GM21825 (cell line): ENCODE results near the gene CNTNAP2.

ENCODE experiments used
- ATAC-seq: cut with Tn5 transposase; IDR thresholded peaks from one replicate; pipeline ENCODE4 v1.9.1; 2021; ENCODE audit warnings: mild to moderate bottlenecking, moderate library complexity; ENCODE audit not compliant: unreplicated experiment

CNTNAP2 gene

DNA sequence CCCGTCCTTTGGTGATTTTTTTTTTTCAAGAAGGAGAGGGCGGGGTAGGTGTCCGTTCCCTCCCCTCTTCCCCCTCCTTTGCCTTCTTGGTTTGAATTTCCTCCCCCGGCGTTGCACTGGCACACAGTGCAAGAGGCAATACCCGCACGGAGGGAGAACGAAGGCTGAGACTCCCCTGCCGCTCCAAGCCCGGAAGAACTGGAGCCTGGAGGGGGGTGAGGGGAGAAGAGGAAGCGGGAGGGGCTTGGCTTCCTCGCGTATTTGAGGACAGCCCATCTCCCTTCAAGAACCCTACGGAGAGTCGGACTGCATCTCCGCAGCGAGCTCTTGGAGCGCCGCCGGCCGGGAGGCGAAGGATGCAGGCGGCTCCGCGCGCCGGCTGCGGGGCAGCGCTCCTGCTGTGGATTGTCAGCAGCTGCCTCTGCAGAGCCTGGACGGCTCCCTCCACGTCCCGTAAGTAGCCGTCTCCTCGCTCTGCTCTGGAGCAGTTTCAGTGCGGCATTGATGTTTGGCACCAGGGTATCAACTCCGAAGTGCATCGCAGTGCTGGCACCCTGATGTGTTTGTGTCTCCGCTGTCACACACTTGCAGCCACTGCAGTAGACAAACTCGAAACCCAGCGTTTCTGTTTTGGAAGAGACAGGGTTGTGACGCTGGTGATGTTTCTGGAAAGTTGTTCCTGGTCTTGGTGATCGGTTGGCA, at the start of gene CNTNAP2:
Gene CNTNAP2, plus strand, starts transcription at position 281 of the 702 bp plus-strand sequence. Its CDS starts 76 bp downstream, at position 357.
- no peak for ATAC-seq

DNA sequence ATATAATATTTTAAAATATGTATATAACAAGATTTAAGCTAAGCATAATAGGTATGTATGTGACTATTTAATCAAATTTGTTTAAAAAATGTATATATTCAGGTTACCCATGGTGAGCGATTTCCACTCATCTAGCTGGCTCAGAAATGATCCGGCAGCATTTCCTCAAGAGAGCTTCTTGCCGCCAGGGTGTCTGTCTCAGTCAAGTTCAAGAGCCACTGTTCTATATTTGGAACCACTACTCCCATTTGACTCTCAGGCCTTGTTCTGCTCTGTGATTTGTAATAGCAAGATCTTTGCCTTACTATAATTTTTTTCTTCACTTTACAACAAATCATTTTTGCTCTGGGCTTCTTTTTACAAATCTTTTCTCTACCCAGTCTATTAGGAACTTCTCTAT, 48.7 kb upstream of the CNTNAP2 start:
- ATAC-seq = no peak

DNA sequence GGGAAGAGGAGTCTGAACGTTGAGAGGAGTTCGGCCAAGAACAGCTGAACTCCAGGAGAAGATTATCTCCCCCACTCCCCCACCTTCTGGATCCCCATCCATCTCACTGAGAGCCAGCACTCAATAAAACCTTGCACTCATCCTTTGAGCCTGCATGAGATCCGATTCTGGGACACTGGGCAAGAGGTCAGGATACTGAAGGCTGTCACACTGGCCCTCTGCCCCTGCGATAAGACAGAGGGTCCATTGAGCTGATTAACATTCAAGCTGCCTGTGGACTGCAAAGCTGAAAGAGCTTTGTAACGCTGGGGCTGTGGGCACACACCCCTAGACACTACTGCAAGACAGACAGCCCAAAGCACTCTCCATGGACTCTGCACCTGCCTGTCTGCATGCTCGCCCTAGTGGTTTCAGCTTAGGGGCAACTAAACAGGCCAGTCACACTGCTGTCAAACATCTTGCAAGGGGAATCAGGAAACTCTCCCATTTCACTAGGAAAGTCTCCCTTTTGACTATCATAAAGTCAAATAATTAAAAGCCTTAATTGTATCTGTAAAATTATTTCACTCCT, 42.3 kb upstream of the CNTNAP2 start:
- no peak for ATAC-seq

DNA sequence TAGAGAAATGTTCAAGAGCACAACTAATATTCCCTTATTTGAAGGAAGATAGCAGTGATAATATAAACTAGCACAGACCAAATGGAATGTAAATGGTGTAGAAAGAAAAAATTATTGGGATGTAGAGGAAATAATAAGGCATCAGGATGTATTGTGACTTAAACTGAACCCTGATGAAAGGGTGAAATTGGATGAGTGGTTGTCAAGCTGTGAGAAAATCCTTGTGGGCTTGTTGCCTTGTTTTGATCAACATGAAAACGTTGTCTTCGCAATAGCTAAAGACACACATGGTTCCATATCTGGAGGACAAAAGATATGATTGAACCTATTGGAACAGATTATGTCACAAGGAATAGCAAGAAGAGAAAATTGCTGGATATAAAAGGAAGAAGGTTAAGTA, 40.3 kb upstream of the CNTNAP2 start:
- ATAC-seq = no peak

DNA sequence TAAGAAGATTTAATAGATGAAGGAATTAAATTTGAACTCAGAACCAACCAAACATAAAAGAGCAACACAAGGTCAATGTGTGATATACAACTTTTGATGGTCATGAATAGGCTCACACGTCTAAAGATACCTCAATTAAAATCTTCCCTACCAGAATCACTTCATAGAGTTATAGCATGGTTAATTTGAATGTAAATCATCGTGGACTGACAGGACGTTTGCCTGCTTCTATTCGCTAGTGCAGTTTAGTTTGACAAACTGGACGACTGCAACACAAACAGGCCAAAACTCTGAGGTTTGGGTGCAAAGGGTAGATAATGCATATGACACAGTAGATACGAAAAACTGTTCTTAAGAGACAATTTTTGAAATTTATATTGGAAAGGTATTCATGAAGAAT, 32.5 kb upstream of the CNTNAP2 start:
- no peak for ATAC-seq

DNA sequence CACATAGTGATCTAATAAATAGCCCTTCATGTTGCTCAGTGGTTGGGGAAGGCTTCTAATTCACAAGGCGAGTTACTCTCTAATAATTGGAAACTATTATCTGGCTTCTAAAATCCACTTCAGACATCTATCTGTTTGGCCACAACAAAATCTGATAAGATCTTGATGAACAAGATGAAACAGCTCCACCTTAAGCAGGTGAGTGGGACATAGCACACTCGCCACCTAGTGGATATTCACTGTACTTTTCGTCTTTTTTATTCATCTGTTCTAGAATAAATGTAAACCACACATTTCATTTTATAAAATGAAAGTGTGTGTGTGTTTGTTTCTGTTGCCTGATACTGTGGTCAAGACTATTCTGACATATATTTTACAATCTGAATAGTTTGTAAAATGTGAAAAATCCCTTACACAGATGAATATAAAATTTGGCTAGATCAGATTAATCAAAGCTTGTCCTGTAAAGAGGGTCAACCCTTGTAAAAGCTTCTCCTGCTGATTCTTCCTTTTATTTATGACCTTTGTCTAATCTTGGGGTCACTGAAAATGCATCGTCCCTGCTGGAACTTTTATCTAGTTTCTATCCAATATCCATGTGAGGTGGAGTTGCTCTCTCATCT, 26.5 kb upstream of the CNTNAP2 start:
- ATAC-seq = peak; percentile 72

DNA sequence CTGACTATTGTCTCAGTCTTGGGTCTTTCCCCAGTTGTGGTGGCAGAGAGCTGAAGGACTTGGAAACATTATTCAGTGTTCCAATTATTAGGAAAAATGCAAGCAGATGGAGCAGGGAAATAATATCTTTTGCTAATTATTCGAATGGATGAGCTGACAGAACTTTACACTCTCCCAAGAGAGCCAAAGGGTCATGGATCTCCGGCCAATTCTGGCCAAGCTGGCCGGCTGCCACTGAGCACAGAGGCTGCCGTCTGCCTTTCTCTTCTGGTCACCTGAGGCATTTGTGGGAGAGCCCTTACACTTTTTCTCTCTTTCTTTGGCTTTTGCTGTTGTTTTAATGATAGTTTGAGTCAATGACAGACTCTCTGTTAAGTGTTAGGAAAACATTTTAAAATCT, 22.2 kb upstream of the CNTNAP2 start:
- no peak for ATAC-seq

DNA sequence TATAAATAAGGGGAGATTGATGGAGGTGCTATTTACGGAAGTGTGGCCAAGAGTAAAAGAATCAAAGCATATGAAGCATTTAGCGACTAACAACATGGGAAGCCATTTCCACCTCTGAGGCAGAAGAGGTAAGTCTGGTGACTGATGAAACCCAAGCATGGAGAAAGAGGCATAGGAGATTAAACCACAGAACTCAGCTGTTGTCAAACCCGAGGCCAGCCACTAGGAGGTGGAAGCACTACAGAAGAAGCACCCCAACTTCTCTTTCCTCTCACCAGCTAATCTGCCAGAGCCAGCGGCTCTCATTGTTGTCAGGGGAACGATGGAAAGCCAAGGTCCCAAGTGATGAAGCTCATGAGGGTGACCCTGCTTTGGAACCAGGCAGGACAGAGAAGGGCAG, 19.6 kb upstream of the CNTNAP2 start:
- no peak for ATAC-seq

DNA sequence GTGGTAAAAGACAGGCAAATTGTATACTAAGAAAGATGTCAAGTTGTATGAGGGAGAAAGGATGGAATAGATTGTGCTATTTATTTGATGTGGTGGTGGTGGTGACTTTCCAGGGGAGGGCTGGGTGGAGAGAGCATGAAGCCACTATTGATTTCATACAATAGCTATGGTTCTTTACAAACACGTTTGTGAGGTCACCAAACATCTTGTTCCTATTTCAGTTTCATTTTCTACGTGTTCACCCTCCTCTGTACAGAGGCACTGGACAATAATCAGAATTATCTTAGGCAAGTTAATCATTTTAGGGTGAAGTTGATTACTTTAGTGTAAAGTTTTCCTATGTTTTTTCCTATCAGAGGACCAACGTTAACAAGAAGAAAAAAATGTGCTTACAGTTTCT, 10.3 kb upstream of the CNTNAP2 start:
- no peak for ATAC-seq

DNA sequence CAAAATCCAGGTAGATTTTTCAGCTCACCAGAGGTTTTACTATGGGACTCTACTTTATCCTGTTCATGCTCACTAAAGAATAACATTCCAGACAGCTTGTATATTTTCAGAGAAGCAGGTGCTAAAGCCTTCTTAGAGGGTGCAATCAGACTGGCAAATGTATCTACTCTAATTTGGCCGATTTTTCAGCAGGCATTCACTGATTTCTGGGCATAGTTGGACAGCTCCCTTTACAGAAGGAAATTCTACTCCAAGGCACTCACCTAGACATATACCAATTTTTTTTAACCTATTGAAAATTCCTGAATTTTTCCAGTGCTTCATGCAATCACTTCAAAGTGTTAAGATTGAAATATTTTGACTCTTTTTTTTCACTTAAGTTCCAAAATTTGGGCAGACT, 3.8 kb upstream of the CNTNAP2 start:
- no peak for ATAC-seq

DNA sequence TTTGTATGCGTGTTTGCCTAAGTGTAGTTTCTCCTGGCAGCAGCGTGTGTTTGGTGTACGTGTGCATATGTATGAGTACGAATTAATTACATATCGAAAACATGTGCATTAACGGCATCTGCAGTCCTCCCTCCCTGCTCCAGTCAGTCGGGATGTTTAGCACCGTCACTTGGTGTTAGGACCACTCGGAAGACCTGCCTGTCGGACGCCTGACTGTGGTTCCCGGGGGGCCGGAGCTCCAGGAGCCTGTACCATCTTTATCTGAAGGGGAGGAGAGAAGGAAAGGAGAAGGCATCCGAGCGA, 1.1 kb upstream of the CNTNAP2 start:
- no peak for ATAC-seq

DNA sequence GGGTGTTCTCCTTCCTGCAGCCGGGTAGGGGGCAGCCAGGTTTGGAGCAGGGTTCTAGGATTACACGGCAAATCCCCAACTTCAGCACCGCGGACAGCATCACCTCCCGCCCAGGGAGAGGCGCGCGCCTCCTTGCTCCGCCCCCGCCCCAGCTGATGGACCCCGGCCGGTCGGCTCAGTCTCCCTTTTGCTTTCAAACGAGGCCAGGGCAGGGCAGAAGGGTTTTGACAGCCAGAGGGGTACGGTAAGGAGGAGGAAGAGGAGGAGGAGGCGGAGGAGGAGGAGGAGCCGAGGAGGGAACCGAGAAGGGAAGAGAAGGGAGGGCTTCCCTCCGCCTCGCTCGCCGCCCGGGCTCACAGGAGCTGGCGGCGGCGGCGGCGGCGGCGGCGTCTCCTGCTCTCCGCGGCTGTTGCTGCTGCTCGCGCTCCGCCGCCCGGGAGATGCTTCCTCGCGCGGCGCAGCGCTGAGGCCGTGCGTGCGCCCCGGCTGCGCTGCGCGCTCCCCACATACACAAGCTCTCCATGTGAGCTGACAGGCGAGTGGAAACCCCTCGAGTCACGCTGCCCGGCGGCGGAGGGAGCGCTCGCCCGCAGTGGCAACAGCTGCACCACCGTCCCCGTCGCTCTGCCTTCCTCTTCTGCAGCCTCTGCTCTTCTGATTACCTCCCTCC, 615 bp upstream of the CNTNAP2 start:
- ATAC-seq = no peak

DNA sequence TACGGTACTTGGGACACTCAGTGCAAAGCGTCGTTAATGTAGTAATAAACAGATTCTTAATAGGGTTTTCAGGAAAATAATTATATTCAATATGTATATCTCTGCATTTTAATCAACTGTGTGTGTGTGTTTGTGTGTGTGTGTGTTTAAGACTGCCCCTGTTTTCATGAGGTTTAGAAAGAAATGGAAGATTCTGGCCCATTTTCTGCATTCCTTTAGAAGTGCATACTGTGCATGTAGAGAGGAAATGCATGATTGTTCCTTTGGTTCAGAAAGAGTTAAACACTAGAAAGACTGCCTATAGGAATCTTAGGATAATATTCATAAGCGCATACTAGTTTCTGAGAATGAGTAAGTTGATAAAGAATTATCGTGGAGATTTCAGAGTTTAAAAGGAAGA, 975 bp downstream of the CNTNAP2 start:
- no peak for ATAC-seq

DNA sequence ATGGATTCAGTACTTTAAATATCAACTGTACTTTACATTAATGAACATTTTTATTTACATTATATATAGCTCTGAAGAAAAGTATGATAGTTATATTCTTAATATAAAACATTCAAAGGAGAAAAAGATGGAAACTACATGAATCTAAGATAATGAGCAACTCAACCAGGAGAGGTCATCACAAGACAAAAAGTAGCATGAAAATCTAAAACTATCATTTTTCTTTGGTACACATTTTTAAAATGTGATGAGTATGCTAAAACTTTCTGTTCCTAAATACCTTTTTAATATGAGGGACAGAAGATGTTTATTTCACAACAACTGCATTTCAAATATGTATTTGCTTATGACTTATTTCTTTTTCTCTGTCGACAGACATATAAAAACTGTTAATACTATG, 2.4 kb downstream of the CNTNAP2 start:
- no peak for ATAC-seq

DNA sequence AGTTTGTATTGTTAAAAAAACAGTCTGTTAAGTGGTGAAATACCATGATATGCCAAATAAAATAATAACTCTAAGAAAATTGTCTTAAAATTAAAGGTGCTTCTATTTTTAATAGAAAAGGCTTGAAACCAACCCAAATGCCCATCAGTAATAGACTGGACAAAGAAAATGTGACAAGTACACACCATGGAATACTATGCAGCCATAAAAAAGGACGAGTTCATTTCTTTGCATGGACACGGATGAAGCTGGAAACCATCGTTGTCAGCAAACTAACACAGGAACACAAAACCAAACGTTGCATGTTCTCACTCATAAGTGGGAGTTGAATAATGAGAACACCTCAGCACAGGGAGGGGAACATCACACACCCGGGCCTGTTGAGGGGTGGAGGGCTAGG, 7.1 kb downstream of the CNTNAP2 start:
- no peak for ATAC-seq

DNA sequence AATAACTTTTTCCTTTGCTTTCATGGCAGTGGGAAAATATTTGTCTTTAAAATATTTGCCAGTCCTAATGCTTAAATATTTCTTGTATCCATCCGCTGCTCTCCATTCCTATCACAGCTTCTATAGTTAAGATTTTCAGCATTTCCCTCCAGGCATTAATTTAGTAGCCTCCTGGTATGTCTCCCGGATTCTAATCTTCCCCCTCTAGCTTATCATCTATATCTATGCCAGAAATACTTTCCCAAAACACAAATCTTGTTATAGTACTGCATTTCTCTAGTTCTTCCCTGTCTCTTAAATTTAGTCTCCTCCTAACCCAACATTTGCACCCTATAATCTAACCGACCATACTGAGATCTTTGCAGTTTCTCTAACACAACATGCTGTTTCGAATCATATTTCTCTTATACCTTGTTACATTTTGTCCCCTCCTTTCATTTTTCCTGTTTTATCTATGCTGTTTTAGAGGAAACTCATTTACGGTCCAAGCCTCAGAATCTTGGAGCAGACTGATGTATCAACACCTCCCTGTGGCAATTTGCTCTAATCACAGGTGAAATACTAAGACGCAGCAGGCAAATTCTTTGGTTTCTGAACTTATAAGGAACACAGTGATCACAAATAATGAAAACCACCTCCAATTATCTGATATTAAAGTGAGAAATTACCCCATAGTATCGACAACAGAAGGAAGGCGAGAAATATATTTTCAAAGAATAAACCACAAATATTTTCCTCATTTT, 10.3 kb downstream of the CNTNAP2 start:
- ATAC-seq = no peak

DNA sequence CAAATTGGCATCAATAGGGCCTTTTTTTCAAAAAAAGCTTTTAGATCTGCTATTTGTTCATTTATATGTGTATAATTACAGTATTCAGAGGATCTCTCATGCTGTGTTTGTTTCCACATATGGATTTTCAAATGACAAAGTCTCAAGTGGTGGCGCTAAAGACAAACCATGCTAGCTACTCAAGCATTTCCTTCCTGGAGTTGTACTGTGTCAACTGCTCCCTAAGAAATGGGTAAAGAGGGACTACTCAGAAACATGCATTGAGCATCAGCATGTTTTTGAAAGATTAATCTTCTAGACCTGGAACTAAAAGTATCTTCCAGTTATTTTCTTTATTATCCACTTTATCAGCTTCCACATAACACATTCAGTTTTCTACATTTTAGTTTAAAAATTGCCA, 12.7 kb downstream of the CNTNAP2 start:
- no peak for ATAC-seq

DNA sequence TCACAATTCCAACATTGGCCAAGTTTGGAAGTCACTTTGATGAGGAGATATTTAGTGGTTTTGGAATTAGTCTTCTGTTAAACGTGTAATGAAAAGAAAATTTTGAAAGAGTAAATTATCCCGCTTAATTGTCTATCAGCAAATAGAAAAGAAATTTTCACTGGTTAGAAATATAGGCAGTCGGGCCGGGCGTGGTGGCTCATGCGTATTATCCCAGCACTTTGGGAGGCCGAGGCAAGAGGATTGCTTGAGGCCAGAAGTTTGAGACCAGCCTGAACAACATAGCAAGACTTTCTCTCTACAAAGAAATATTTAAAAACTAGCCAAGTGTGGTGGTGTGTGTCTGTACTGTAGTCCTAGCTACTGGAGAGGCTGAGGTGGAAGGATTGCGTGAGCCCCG, 13.4 kb downstream of the CNTNAP2 start:
- ATAC-seq = no peak

DNA sequence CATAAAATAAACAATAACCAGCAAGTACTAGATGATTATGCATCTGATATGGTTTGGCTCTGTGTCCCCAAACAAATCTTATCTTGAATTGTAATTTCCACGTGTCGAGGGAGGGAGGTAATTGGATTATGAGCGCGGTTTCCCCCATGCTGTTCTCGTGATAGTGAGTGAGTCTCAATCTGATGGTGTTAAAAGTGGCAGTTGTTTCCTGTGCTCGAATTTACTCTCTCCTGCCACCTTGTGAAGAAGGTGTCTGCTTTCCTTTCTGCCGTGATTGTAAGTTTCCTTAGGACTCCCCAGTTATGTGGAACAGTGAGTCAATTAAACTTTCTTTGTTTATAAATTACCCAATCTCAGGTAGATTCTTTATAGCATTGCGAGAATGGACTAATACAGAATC, 15.1 kb downstream of the CNTNAP2 start:
- ATAC-seq = no peak

DNA sequence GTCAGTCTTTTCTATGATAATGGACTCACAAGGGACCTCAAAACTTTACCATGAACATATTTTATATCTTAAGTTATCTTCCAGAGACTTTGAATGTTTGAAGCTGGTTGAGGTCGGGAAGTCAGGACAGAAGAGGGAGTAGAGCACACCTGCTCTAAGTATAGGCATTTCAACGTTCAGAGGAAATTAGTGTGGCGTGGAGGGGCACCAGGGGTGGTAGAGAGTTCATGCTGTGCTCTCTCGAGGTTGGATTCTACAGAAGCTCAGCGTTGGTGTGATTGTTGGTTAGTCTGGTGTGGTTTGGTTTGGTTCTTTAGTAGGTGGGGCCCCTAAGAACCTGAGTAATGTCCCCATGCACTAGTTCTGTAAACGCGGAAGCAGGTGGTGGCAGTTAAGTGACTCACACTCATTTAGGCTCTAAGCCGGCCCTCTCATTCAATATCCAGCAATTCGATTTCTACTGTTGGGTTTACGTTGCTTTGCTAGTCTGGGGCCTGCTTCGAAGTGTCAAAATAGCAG, 19.8 kb downstream of the CNTNAP2 start:
- ATAC-seq = no peak

DNA sequence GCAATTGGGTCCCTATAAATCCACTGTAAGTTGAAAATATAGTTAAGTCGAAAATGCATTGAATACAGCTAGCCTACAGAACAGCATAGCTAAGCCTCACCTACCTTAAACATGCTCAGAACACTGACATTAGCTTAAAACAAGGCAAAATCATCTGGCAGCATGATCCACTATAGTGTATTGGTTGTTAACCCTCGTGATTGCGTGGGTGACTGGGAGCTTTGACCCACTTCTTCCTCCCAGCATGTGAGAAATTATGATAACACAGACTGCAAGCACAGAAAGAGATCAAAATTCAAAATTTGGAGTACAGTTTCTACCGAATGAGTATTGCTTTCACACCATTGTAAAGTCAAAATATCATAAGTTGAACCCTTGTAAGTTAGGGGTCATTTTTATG, 22.3 kb downstream of the CNTNAP2 start:
- ATAC-seq = no peak
